GM18951 (cell line): ENCODE data around the gene SMDT1.
"Not testable (repeated sequence)": the region's sequence is repeated elsewhere in the genome, so short reads cannot be mapped to it uniquely, and the experiment has no call there.

ENCODE experiments used
- POLR2A ChIP-seq: IDR thresholded peaks from 4 replicates; pipeline ENCODE4 v1.6.1; 2011; ENCODE audit warnings: mild to moderate bottlenecking; ENCODE audit not compliant: insufficient read length, insufficient read depth; ENCODE audit errors: extremely low read depth
- in situ Hi-C: fragments of 300-500 bp; cut with MboI; formaldehyde crosslinking; loops from one replicate; pipeline ENCODE4 v1.12.0; 2022; ENCODE audit warnings: low sequenced_read_pairs, mixed read lengths, inconsistent platforms; ENCODE audit not compliant: unreplicated experiment

Gene SMDT1

GRCh38 chr22:42108848-42109247 lies 29.3 kb downstream of the SMDT1 start:
- in situ Hi-C loops = no loop called here
- no peak for TF ChIP-seq POLR2A

- TF ChIP-seq POLR2A = no peak
- in situ Hi-C loops = no loop called here
Measured at GRCh38 chr22:42111798-42112197, 32.3 kb downstream of the SMDT1 start.

- in situ Hi-C loops = not testable (repeated sequence)
Measured at GRCh38 chr22:42112793-42113192, 33.3 kb downstream of the SMDT1 start.

- no peak for TF ChIP-seq POLR2A
- in situ Hi-C loops = no loop called here
Measured at GRCh38 chr22:42114721-42115120, 35.2 kb downstream of the SMDT1 start.

- in situ Hi-C loops = not testable (repeated sequence)
Measured at GRCh38 chr22:42115420-42115830, 35.9 kb downstream of the SMDT1 start.

- no peak for TF ChIP-seq POLR2A
- in situ Hi-C loops = no loop called here
Measured at GRCh38 chr22:42116848-42117424, 37.4 kb downstream of the SMDT1 start.

GRCh38 chr22:42120231-42121021 lies 40.9 kb downstream of the SMDT1 start:
- in situ Hi-C loops = not testable (repeated sequence)

GRCh38 chr22:42123529-42123928 lies 44.0 kb downstream of the SMDT1 start:
- in situ Hi-C loops = not testable (repeated sequence)

More at GRCh38 chr22:42120231-42121021, 40.9 kb downstream of the SMDT1 start:
- peak; percentile 17 for TF ChIP-seq POLR2A

GRCh38 chr22:42127606-42128005 lies 48.1 kb downstream of the SMDT1 start:
- in situ Hi-C loops = no loop called here

GRCh38 chr22:42128007-42128406 lies 48.5 kb downstream of the SMDT1 start:
- in situ Hi-C loops = not testable (repeated sequence)

More at GRCh38 chr22:42127606-42128005, 48.1 kb downstream of the SMDT1 start:
- TF ChIP-seq POLR2A = no peak

GRCh38 chr22:42128776-42129694 lies 49.5 kb downstream of the SMDT1 start:
- in situ Hi-C loops = not testable (repeated sequence)

GRCh38 chr22:42130182-42130581 lies 50.7 kb downstream of the SMDT1 start:
- in situ Hi-C loops = not testable (repeated sequence)

GRCh38 chr22:42130639-42131431 lies 51.3 kb downstream of the SMDT1 start, which contains the start of gene CYP2D6:
Gene CYP2D6 (minus strand): TSS chr22:42130810. CDS start chr22:42130791, 19 bp downstream.
- in situ Hi-C loops = not testable (repeated sequence)

GRCh38 chr22:42131562-42131961 lies 52.1 kb downstream of the SMDT1 start:
- no peak for TF ChIP-seq POLR2A
- in situ Hi-C loops = no loop called here
